ENCODE results near the gene TMEM25. TPM values are rescaled to one million over a fixed set of nuclear protein-coding genes. Genes with fewer than 3 reads are reported as not detected.

Gene TMEM25
- total and polyA plus RNA-seq, 10 donors: 5.2 to 23.8 (median 10.3) TPM

DNA sequence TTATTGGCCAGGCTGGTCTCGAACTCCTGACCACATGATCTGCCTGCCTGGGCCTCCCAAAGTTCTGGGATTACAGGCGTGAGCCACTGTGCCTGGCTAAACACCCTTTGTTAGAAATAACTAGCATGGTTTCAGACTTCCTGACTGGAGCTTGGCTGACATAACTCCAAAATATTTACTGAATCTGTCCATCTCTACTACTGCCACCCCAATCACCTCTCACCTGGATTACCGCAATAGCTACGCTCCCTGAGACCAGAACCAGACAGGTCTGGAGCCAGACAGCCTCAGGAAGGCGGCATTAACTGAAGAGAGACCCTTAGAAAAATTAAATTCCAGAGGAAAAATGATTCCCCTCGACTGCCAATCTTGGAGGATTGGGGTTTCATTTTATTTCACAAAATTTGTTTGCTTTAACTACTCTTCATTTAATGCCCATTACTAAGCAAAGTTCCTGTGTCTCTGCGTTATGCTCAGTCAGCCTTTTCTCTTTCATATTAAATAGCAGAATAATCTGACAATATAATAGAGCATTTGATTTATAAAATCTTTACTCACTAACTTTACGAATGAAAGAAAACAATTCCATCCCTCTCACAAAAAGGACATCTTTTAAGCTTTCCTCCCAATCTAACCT lies 13.1 kb downstream of the TMEM25 start:
- Histone ChIP-seq H3K27ac (no peak overlapping the region), H3K27me3 (replicated peaks in 1 of 7) (no peaks in the 10 kb centered on the region), H3K4me3 (no peak overlapping the region), H3K36me3 (peaks cover 0 to 65% (median 28%) of the 10 kb centered on the region in 6 donors), H3K9me3 (no peaks in the 10 kb centered on the region), H3K4me1 (no peaks in the 10 kb centered on the region)
- intact Hi-C loops (cut with DNase I; ENCODE audit: low total_unique reads): no loop called here
- TF ChIP-seq, protein P1, sequence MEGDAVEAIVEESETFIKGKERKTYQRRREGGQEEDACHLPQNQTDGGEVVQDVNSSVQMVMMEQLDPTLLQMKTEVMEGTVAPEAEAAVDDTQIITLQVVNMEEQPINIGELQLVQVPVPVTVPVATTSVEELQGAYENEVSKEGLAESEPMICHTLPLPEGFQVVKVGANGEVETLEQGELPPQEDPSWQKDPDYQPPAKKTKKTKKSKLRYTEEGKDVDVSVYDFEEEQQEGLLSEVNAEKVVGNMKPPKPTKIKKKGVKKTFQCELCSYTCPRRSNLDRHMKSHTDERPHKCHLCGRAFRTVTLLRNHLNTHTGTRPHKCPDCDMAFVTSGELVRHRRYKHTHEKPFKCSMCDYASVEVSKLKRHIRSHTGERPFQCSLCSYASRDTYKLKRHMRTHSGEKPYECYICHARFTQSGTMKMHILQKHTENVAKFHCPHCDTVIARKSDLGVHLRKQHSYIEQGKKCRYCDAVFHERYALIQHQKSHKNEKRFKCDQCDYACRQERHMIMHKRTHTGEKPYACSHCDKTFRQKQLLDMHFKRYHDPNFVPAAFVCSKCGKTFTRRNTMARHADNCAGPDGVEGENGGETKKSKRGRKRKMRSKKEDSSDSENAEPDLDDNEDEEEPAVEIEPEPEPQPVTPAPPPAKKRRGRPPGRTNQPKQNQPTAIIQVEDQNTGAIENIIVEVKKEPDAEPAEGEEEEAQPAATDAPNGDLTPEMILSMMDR (IDR thresholded peaks at IDR 0.05 in 8 of 11, conservative IDR thresholded peaks at IDR 0.05 in 3 of 11): no peak
- TF ChIP-seq POLR2A (IDR thresholded peaks at IDR 0.05): no peak
- TF ChIP-seq POLR2AphosphoS5 (IDR thresholded peaks at IDR 0.05): no peak
- WGBS, 5 donors: 91 to 97% (median 94%) methylated on average over 8 of the region's 8 CpGs
- no peak for DNase-seq

DNA sequence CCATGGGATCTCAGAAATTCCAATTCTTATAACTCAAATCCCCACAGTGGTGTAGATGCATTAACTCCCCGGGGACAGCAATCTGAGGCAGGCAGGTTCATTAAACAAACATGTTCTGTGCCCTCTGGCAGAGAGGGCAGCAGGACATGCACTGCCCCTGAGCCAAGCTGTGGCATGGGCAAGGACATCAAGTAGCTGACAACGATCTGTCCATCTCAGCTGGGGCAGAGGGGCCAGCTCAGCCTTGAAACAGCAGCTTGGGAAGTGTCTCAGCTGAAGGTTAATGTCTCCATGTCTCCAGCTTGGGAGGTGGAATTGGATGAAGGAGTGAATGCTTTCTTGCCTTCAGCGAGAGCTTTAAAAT lies 13.6 kb downstream of the TMEM25 start:
- intact Hi-C loops (cut with DNase I; ENCODE audit: low total_unique reads): no loop called here
- H3K27ac ChIP-seq: no peak overlapping the region
- DNase-seq: no peak
- H3K36me3 ChIP-seq: peaks cover 0 to 70% (median 28%) of the 10 kb centered on the region in 6 donors
- WGBS, 5 donors: 85 to 96% (median 89%) methylated on average over 3 of the region's 3 CpGs
- H3K9me3 ChIP-seq: no peaks in the 10 kb centered on the region
- H3K4me1 ChIP-seq: no peaks in the 10 kb centered on the region
- no peak overlapping the region for H3K4me3 ChIP-seq
- no peaks in the 10 kb centered on the region for H3K27me3 ChIP-seq (replicated peaks in 1 of 7)
- TF ChIP-seq POLR2A (IDR thresholded peaks at IDR 0.05) (no peak), POLR2AphosphoS5 (IDR thresholded peaks at IDR 0.05) (no peak)
- TF ChIP-seq, protein P1 (IDR thresholded peaks at IDR 0.05 in 8 of 11, conservative IDR thresholded peaks at IDR 0.05 in 3 of 11): no peak

DNA sequence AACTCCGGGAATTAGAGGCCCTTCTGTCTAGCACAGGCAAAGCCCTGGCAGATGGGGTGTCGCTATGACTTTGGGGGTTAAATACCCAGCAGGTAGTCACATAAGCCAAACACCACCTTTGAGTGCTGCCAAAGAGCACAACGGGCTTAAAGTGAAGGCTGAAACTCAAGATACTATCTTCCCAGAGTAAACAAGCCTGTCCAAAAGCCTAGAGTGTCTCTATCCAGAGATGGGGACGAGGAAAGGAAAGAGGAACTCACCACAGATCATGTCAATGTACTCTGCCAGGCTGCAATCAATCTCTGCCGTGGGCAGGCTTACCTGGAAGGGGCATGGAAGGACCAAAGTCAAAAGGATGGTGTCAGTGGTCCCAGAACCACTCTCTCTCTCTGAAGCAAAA lies 14.5 kb downstream of the TMEM25 start:
- H3K9me3 ChIP-seq: no peaks in the 10 kb centered on the region

DNA sequence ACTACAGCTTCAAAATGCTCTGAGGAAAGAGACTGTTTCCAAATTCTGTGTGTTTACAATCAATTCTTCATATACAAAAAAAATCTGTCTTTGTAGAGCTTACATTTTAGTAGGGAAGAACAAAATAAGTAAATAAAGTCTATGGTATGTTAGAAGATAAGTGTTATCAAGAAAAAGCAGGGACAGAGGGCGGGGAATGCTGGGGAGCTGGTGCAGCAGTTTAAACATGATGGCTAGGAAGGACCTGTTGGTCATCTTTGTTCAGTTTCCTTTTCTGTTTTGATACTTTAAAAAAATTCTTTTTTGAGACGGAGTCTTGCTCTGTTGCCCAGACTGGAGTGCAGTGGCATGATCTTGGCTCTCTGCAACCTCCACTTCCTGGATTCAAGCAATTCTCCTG lies 16.1 kb downstream of the TMEM25 start:
- TF ChIP-seq, protein P1 (IDR thresholded peaks at IDR 0.05 in 8 of 11, conservative IDR thresholded peaks at IDR 0.05 in 3 of 11): no peak
- TF ChIP-seq POLR2AphosphoS5 (IDR thresholded peaks at IDR 0.05): no peak
- no peak for TF ChIP-seq POLR2A (IDR thresholded peaks at IDR 0.05)
- Histone ChIP-seq H3K36me3 (peaks cover 0 to 88% (median 40%) of the 10 kb centered on the region in 6 donors), H3K9me3 (no peaks in the 10 kb centered on the region), H3K27ac (no peak overlapping the region), H3K4me3 (no peak overlapping the region), H3K27me3 (replicated peaks in 1 of 7) (no peaks in the 10 kb centered on the region), H3K4me1 (no peaks in the 10 kb centered on the region)
- intact Hi-C loops (cut with DNase I; ENCODE audit: low total_unique reads): no loop called here
- 80 to 98% (median 89%) methylated on average over 2 of the region's 2 CpGs for WGBS, 5 donors
- DNase-seq: no peak

More for the DNA sequence above, 14.5 kb downstream of the TMEM25 start:
- Histone ChIP-seq H3K27me3 (replicated peaks in 1 of 7) (no peaks in the 10 kb centered on the region), H3K36me3 (peaks cover 0 to 80% (median 28%) of the 10 kb centered on the region in 6 donors), H3K4me3 (no peak overlapping the region), H3K27ac (no peak overlapping the region), H3K4me1 (no peaks in the 10 kb centered on the region)
- intact Hi-C loops (cut with DNase I; ENCODE audit: low total_unique reads): no loop called here
- 66 to 97% (median 88%) methylated on average over 5 of the region's 5 CpGs for WGBS, 5 donors
- DNase-seq: no peak
- TF ChIP-seq, protein P1 (IDR thresholded peaks at IDR 0.05 in 8 of 11, conservative IDR thresholded peaks at IDR 0.05 in 3 of 11): no peak
- TF ChIP-seq POLR2AphosphoS5 (IDR thresholded peaks at IDR 0.05) (no peak), POLR2A (IDR thresholded peaks at IDR 0.05) (no peak)

Data from spleen (tissue), 11 donors.